GDM1 (cell line): ENCODE results near the gene SPTA1.
"Not testable (repeated sequence)": the region's sequence is repeated elsewhere in the genome, so short reads cannot be mapped to it uniquely, and the experiment has no call there.

Experiments used
- DNase-seq: peaks from one replicate; lab custom pipeline; 2025; lab: John Stamatoyannopoulos, UW

Gene SPTA1

GRCh38 chr1:158686111-158687009 lies at the start of gene SPTA1:
TSS of gene SPTA1 (minus strand) at chr1:158686715. CDS start at chr1:158686517, 198 bp downstream.
- peak; percentile 3 for DNase-seq

GRCh38 chr1:158735848-158736247 lies 49.3 kb upstream of the SPTA1 start:
- no peak for DNase-seq

GRCh38 chr1:158732524-158732923 lies 46.0 kb upstream of the SPTA1 start:
- no peak for DNase-seq

- no peak for DNase-seq
Measured at GRCh38 chr1:158731707-158732106, 45.2 kb upstream of the SPTA1 start.

GRCh38 chr1:158730453-158730852 lies 43.9 kb upstream of the SPTA1 start:
- DNase-seq, result no peak

GRCh38 chr1:158728510-158729225 lies 42.2 kb upstream of the SPTA1 start:
- DNase-seq, result no peak

- no peak for DNase-seq
Measured at GRCh38 chr1:158724442-158724841, 37.9 kb upstream of the SPTA1 start.

GRCh38 chr1:158720620-158721019 lies 34.1 kb upstream of the SPTA1 start, which contains the start of gene OR6K3:
TSS of gene OR6K3 (minus strand) at chr1:158720720. CDS start at chr1:158718115, 2,605 bp downstream.
- DNase-seq, result no peak

GRCh38 chr1:158719664-158720063 lies 33.1 kb upstream of the SPTA1 start:
- no peak for DNase-seq

GRCh38 chr1:158717344-158717743 lies 30.8 kb upstream of the SPTA1 start:
- DNase-seq, result no peak

- DNase-seq, result no peak
Measured at GRCh38 chr1:158716335-158716734, 29.8 kb upstream of the SPTA1 start.

- DNase-seq, result no peak
Measured at GRCh38 chr1:158714754-158715153, 28.2 kb upstream of the SPTA1 start.

- no peak for DNase-seq
Measured at GRCh38 chr1:158711098-158711497, 24.6 kb upstream of the SPTA1 start.

GRCh38 chr1:158706096-158706495 lies 19.6 kb upstream of the SPTA1 start:
- DNase-seq, result no peak

GRCh38 chr1:158700552-158700951 lies 14.0 kb upstream of the SPTA1 start, which contains the start of gene OR6K2:
TSS of gene OR6K2 (minus strand) at chr1:158700652. CDS start at chr1:158700652, 0 bp downstream.
- DNase-seq, result no peak

- no peak for DNase-seq
Measured at GRCh38 chr1:158694596-158694995, 8.1 kb upstream of the SPTA1 start.

- no peak for DNase-seq
Measured at GRCh38 chr1:158692356-158692755, 5.8 kb upstream of the SPTA1 start.

GRCh38 chr1:158691907-158692306 lies 5.4 kb upstream of the SPTA1 start:
- no peak for DNase-seq

GRCh38 chr1:158691149-158691548 lies 4.6 kb upstream of the SPTA1 start:
- not testable (repeated sequence) for DNase-seq

- no peak for DNase-seq
Measured at GRCh38 chr1:158689875-158690274, 3.4 kb upstream of the SPTA1 start.

- DNase-seq, result no peak
Measured at GRCh38 chr1:158689110-158689509, 2.6 kb upstream of the SPTA1 start.

GRCh38 chr1:158688343-158688742 lies 1.8 kb upstream of the SPTA1 start:
- DNase-seq, result not testable (repeated sequence)

GRCh38 chr1:158687037-158687436 lies 522 bp upstream of the SPTA1 start:
- DNase-seq, result no peak
